ENCODE data around the gene MUTYH.

DNA sequence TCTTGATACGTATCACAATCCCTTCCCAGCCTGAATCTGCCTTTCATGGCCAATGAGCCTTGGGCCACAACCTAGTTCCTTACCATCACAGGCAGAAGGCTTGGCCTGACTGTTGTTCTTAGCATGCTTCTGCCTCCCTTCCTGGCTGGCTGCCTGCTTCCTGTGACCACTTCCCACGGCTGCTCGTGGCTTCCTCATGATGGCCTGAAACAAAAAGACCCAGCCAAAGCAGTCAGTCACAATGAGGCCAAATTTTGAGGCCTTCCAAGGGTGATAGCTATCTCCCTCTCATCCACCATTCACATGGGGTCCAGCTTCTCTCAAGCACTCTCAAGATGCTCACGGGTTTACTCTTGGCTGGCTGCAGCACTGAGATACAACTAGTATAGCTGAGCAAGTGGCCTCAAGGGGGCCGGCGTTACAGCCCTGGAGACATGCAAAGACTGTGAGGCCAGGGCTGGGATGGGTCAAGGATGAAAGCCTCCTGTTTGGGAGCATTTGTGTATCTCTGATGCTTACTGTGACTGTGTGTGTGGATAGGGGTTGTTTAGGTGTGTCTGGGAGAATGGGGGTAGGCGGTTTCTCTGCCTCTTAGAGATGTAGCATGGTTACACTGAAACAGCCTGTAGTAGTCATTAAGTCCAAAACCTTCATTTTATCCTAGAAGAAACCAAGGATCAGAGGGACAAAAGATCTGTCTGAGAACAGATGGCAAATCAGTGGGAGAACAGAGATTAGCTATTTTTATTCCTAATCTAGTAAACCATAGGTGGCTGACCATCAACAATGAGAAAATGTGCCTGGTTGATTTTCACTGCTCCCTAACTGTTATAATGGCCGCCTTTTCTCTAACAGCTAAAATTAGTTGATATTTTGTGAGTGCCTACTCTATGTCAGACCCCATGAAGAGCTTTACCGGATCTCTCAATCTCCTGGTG is 5.7 kb downstream of the MUTYH start:
- no peak for TF ChIP-seq POLR2A (IDR thresholded peaks at IDR 0.05)
- TF ChIP-seq, protein P1, sequence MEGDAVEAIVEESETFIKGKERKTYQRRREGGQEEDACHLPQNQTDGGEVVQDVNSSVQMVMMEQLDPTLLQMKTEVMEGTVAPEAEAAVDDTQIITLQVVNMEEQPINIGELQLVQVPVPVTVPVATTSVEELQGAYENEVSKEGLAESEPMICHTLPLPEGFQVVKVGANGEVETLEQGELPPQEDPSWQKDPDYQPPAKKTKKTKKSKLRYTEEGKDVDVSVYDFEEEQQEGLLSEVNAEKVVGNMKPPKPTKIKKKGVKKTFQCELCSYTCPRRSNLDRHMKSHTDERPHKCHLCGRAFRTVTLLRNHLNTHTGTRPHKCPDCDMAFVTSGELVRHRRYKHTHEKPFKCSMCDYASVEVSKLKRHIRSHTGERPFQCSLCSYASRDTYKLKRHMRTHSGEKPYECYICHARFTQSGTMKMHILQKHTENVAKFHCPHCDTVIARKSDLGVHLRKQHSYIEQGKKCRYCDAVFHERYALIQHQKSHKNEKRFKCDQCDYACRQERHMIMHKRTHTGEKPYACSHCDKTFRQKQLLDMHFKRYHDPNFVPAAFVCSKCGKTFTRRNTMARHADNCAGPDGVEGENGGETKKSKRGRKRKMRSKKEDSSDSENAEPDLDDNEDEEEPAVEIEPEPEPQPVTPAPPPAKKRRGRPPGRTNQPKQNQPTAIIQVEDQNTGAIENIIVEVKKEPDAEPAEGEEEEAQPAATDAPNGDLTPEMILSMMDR (IDR thresholded peaks at IDR 0.05), result no peak

All from transverse colon (tissue), 3 donors.